COLO829 (cell line): ENCODE data around the gene NME5.
"Not testable (repeated sequence)": the region's sequence is repeated elsewhere in the genome, so short reads cannot be mapped to it uniquely, and the experiment has no call there.

Source experiments
- DNase-seq: peaks from one replicate; pipeline ENCODE4 v3.0.0; 2012; ENCODE audit warnings: low spot score

Gene NME5

DNA sequence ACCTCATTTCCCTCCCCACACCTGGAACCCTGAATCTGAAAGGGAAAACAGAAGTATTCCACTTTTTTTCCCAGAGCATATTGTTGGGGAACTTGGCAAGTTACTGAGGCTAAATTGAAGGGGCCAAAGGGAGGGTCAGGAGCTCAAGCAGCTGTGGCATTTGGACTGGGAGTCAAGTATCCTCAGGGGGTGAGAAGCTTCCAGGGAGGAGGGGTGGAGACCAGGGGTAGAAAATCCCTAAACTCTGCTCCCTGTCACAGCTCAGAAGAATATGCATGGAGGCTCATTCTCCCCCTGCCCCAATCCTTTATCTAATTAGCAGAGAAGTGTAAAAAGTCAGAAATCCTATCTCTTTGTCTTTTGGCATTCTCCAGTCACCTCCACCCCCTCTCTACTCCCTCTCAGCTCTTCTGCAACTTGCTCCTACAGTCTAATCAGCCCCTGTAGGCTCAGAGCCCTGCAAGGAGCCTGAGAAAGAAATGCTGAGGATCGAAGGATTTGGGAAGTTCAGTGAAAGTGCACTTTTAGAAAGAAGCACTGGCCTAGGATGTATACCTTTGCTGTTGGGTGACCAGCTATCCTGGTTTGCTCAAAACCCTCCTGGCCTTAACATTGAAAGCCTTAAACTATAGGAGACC lies 61.1 kb downstream of the NME5 start:
- DNase-seq = no peak

DNA sequence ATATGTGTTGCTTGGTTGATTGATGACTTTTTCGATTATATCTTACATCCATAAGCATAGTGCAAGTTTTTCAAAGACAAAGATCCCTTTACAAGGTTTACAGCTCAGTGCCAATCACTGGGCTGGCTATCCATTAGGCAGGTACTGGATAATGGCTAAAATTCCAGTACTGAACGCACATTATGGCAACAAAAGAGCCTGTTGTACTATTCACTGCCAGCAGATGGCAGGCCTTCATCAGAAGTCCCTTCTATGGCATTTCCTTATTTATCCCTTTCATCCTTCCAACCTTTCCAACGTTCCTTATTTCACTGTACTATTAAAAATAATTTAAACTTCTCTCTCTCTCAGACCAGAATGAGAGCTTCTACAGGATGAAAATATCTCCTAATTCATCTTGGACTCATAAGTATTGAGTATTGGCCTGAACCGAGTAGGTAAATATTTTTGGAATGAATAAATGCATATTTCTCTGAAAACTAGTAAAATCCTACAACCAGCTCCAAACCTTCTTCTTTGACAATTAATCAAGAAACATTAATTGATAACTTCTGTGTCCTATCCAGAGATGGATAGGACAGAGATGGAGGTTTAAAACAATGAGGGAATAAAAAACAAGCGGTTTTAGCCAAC lies 62.0 kb downstream of the NME5 start:
- DNase-seq = peak; percentile 80

DNA sequence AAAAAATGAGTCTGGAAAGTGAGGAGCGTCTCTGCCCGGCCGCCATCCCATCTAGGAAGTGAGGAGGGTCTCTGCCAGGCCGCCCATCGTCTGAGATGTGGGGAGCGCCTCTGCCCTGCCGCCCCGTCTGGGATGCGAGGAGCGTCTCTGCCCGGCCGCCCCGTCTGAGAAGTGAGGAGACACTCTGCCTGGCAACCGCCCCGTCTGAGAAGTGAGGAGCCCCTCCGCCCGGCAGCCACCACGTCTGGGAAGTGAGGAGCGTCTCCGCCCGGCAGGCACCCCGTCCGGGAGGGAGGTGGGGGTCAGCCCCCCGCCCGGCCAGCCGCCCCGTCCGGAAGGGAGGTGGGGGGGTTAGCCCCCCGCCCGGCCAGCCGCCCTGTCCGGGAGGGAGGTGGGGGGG lies 69.2 kb downstream of the NME5 start:
- DNase-seq = not testable (repeated sequence)

DNA sequence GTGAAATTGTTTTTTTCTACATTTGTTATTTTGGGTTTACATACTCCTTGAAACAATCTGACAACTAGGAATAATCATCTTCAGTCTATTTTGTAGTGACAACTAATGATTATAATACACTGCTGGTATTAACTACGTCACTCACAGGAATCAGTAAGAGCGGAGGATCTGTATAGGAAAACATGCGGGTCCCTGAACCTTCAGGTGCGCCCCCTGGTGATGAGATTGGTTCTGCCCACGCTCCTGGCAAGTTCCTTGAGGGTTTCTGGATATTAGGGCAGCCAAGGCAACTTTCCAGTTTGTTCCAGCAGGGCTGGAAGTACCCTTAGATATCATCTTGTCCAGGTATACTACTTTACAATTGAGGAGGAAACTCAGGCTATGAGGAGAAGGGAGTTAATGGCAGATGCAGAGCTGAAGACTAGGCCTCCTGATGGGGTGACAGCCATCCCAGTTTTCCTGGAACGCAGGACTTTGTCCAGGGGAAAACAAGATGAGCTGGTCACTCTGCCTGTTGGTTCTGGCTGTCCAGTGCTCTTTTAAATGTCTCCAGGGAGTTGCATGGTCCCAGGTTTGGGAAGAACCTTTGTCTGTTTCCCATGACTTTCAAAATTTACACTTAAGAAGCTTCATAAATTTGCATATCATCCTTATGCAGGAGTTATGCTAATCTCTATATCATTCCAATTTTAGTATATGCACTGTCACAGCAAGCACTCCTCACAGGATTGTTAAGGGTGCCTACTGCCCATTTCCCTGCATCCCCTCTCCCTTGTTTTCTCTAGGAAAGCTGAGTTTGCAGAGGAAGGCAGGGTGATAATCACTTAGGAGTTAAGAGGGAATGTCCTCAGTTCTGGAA lies 70.3 kb downstream of the NME5 start:
- DNase-seq = peak; percentile 63

DNA sequence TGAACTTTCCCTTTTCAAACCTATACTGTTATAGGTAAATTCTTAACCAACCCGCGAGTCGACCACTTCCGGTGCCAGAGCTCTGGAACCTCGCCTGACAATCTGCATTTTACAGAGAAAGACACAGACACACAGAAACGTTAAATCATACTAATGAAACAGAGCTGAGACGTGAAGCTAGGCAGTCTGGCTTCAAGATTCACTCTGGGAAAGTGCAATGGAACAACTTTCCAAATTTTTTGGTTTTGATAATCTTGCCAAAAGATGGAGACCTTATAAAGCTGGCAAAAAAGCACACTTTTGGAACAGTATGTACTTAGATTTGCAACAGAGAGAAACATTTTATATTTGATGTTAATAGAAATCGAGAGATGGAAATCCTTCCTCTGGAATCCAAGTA lies 71.3 kb downstream of the NME5 start:
- DNase-seq = no peak
